Measurements from ENCODE around the gene TIAM2. TPM values are rescaled to one million over a fixed set of nuclear protein-coding genes. Genes with fewer than 3 reads are reported as not detected.

TIAM2 gene
- total and polyA plus RNA-seq, 2 experiments from 2014 or later: 14.2 to 24.4 TPM

DNA sequence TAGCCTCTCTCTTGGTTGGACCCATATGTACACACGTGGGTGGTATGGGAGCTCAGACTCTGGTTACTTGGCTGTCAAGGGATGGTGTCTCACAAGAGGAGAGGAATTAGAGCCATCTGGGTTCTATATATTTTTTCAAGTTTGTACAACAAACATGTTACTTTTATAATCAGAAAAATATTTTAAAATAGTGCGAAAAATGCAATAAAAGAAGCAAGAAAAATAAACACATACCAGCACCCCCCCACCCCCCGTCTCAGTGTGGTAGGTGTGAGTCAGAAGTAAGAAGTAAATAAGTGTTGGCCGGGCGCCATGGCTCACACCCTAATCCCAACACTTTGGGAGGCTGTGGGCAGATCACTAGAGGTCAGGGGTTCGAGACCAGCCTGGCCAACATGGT lies 2.1 kb upstream of the TIAM2 start (continued):
- TF ChIP-seq, protein P1, sequence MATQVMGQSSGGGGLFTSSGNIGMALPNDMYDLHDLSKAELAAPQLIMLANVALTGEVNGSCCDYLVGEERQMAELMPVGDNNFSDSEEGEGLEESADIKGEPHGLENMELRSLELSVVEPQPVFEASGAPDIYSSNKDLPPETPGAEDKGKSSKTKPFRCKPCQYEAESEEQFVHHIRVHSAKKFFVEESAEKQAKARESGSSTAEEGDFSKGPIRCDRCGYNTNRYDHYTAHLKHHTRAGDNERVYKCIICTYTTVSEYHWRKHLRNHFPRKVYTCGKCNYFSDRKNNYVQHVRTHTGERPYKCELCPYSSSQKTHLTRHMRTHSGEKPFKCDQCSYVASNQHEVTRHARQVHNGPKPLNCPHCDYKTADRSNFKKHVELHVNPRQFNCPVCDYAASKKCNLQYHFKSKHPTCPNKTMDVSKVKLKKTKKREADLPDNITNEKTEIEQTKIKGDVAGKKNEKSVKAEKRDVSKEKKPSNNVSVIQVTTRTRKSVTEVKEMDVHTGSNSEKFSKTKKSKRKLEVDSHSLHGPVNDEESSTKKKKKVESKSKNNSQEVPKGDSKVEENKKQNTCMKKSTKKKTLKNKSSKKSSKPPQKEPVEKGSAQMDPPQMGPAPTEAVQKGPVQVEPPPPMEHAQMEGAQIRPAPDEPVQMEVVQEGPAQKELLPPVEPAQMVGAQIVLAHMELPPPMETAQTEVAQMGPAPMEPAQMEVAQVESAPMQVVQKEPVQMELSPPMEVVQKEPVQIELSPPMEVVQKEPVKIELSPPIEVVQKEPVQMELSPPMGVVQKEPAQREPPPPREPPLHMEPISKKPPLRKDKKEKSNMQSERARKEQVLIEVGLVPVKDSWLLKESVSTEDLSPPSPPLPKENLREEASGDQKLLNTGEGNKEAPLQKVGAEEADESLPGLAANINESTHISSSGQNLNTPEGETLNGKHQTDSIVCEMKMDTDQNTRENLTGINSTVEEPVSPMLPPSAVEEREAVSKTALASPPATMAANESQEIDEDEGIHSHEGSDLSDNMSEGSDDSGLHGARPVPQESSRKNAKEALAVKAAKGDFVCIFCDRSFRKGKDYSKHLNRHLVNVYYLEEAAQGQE (IDR thresholded peaks at IDR 0.05; ENCODE audit: unreplicated experiment): no peak
- TF ChIP-seq, protein P2, sequence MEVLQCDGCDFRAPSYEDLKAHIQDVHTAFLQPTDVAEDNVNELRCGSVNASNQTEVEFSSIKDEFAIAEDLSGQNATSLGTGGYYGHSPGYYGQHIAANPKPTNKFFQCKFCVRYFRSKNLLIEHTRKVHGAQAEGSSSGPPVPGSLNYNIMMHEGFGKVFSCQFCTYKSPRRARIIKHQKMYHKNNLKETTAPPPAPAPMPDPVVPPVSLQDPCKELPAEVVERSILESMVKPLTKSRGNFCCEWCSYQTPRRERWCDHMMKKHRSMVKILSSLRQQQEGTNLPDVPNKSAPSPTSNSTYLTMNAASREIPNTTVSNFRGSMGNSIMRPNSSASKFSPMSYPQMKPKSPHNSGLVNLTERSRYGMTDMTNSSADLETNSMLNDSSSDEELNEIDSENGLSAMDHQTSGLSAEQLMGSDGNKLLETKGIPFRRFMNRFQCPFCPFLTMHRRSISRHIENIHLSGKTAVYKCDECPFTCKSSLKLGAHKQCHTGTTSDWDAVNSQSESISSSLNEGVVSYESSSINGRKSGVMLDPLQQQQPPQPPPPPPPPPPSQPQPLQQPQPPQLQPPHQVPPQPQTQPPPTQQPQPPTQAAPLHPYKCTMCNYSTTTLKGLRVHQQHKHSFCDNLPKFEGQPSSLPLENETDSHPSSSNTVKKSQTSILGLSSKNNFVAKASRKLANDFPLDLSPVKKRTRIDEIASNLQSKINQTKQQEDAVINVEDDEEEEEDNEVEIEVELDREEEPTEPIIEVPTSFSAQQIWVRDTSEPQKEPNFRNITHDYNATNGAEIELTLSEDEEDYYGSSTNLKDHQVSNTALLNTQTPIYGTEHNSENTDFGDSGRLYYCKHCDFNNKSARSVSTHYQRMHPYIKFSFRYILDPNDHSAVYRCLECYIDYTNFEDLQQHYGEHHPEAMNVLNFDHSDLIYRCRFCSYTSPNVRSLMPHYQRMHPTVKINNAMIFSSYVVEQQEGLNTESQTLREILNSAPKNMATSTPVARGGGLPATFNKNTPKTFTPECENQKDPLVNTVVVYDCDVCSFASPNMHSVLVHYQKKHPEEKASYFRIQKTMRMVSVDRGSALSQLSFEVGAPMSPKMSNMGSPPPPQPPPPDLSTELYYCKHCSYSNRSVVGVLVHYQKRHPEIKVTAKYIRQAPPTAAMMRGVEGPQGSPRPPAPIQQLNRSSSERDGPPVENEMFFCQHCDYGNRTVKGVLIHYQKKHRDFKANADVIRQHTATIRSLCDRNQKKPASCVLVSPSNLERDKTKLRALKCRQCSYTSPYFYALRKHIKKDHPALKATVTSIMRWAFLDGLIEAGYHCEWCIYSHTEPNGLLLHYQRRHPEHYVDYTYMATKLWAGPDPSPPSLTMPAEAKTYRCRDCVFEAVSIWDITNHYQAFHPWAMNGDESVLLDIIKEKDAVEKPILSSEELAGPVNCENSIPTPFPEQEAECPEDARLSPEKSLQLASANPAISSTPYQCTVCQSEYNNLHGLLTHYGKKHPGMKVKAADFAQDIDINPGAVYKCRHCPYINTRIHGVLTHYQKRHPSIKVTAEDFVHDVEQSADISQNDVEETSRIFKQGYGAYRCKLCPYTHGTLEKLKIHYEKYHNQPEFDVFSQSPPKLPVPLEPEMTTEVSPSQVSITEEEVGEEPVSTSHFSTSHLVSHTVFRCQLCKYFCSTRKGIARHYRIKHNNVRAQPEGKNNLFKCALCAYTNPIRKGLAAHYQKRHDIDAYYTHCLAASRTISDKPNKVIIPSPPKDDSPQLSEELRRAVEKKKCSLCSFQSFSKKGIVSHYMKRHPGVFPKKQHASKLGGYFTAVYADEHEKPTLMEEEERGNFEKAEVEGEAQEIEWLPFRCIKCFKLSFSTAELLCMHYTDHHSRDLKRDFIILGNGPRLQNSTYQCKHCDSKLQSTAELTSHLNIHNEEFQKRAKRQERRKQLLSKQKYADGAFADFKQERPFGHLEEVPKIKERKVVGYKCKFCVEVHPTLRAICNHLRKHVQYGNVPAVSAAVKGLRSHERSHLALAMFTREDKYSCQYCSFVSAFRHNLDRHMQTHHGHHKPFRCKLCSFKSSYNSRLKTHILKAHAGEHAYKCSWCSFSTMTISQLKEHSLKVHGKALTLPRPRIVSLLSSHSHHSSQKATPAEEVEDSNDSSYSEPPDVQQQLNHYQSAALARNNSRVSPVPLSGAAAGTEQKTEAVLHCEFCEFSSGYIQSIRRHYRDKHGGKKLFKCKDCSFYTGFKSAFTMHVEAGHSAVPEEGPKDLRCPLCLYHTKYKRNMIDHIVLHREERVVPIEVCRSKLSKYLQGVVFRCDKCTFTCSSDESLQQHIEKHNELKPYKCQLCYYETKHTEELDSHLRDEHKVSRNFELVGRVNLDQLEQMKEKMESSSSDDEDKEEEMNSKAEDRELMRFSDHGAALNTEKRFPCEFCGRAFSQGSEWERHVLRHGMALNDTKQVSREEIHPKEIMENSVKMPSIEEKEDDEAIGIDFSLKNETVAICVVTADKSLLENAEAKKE (CRISPR knock-in tag; IDR thresholded peaks at IDR 0.05): no peak
- no peak for TF ChIP-seq STAT1 (IDR thresholded peaks at IDR 0.05; ENCODE audit: unreplicated experiment)

DNA sequence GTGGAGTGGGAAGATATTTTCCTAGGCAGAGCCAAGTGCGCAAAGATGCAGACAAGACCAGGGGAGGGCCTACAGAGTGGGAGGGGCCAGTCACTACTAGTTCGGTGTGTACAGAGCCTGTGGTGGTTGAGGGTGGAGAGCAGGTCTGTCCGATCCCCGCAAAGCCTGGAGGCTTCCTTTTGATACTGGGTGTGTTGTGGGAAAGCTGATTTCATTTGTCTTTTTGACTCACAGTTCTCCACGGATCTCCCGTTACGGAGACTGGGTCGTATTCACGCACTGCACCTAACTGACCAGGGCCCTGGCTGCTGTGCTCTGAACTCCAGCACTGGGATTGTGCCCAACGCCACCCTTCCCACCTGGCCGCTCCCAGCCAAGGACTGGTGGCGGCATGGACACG lies 1.4 kb upstream of the TIAM2 start:
- peaks cover 19% of the 10 kb centered on the region for H3K27me3 Mint-ChIP-seq (ENCODE audit: insufficient read depth, low read depth, poor library complexity)
- H3F3A ChIP-seq (replicated peaks; ENCODE audit: low read depth): 0 out of 2 replicates have a peak, but pooled peaks cover 4% of the 10 kb centered on the region
- no peak overlapping the region for H3K27ac ChIP-seq (ENCODE audit: low read depth)
- peaks cover 22% of the 10 kb centered on the region for H3K79me2 ChIP-seq (replicated peaks; ENCODE audit: insufficient read depth)
- no peaks in the 10 kb centered on the region for H3K36me3 ChIP-seq (ENCODE audit: insufficient read depth)
- H3K4me1 ChIP-seq (ENCODE audit: insufficient read depth): peaks cover 19% of the 10 kb centered on the region
- no peaks in the 10 kb centered on the region for H3K9me2 ChIP-seq (ENCODE audit: insufficient read depth)
- peaks cover 16% of the 10 kb centered on the region for H3K4me1 Mint-ChIP-seq
- ATAC-seq: no peak
- H3K27me3 ChIP-seq (ENCODE audit: insufficient read depth): peaks cover 11% of the 10 kb centered on the region
- H4K20me1 ChIP-seq (replicated peaks; ENCODE audit: insufficient read depth): no peaks in the 10 kb centered on the region
- H3K36me3 Mint-ChIP-seq (ENCODE audit: low read depth): no peaks in the 10 kb centered on the region
- TF ChIP-seq, protein P2 (CRISPR knock-in tag; IDR thresholded peaks at IDR 0.05): no peak
- TF ChIP-seq EZH2 (IDR thresholded peaks at IDR 0.05; ENCODE audit: low read depth, unreplicated experiment) (no peak), POLR2AphosphoS5 (IDR thresholded peaks at IDR 0.05; ENCODE audit: low read depth) (no peak)
- H3K4me3 ChIP-seq: no peak overlapping the region
- H3K4me2 ChIP-seq: peak overlapping the region; percentile 97; the same call in 1 of the 2 replicates
- DNase-seq (ENCODE audit: low spot score): peak; percentile 19
- peak overlapping the region; percentile 84 for H3K4me3 Mint-ChIP-seq
- H3K27ac Mint-ChIP-seq: no peak overlapping the region
- no peak overlapping the region for H2AFZ ChIP-seq
- H3K9me3 Mint-ChIP-seq: no peaks in the 10 kb centered on the region
